ENCODE measurements around the gene SOWAHB.

SOWAHB gene, protein sequence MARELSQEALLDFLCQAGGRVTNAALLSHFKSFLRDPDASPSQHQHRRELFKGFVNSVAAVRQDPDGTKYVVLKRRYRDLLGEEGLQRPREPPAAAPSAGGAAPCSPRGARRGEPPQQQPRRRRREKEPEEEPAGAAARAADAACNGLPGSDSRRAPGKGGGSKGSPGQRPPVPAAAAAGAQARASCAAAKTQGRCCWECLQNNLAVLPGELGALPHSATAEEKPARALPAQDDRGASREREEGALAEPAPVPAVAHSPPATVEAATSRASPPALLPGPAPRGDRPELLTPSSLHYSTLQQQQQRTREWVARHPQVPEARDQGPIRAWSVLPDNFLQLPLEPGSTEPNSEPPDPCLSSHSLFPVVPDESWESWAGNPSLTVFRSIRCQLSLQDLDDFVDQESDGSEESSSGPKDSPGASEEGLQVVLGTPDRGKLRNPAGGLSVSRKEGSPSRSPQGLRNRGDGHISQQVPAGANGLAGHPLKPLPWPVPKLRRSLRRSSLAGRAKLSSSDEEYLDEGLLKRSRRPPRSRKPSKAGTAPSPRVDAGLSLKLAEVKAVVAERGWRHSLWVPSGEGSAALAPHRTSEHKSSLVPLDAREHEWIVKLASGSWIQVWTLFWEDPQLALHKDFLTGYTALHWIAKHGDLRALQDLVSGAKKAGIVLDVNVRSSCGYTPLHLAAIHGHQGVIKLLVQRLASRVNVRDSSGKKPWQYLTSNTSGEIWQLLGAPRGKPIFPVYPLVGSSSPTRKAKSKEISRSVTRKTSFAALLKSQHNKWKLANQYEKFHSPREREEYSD

GRCh38 chr4:76897536-76898384 is at the start of gene SOWAHB:
Gene SOWAHB, minus strand, starts transcription at chr4:76898144. Its CDS starts 295 bp downstream, at chr4:76897849.
- DNase-seq = no peak

DNA sequence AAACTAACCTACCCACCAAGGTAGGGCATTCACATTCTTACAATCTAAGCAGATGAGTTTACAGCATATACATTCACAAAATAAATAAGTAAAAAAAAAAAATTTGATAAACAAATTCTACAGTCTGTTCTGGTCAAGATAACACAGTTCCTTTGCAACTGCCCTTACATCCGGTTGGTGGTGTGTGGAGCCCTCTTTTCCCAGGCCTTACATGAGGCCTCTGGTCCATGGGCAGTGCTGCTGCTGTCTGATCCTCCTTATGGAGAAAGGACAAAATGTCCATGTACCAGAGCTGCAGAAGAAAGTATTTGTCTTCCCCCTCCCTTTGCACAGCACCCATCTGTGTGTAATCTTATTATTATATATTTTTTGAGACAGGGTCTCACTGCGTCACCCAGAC is 49.4 kb upstream of the SOWAHB start:
- no peak for DNase-seq

- DNase-seq = no peak
Observed at GRCh38 chr4:76943790-76944189, 45.8 kb upstream of the SOWAHB start.

DNA sequence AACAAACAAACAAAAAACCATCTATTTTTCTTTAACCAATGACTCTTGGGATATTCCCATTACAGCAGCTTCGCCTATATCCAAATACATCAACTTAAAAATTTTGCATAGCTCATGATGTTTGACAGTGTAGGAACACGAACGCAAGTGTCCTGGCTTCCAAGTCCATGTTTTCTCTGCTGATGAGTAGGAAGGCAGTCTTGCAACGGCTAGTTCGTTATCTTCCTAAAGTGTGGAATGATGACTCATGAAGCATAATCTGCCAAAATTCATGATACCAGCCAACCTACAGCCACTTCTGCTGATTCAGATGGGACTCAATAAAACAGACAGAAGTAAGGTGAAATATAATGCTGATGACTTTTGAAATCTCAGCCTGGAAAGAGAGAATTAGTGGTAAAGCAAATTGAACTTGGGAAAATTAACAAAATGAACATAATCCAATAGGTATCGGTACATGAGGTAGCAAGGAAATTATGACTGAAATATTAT is 45.2 kb upstream of the SOWAHB start:
- no peak for DNase-seq

DNA sequence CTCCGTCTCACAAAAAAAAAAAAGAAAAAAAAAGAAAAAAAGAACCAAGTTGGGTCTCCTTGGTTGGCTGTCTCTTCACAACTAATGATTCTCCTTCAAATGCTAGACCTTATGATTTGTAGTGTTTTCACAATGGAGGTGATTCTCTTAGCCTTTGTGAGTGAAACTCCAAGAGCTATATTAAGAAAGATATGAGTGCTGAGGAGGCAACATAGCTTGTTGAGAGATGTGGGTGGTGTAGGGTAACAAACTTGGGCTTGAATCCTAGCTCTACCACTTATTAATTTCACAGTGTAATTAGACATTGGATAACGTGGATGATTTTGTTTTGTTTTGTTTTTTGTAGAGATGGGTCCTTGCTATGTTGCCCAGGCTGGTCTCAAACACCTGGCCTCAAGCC is 41.2 kb upstream of the SOWAHB start:
- no peak for DNase-seq

GRCh38 chr4:76931576-76932276 is 33.8 kb upstream of the SOWAHB start:
- no peak for DNase-seq

GRCh38 chr4:76931087-76931486 is 33.1 kb upstream of the SOWAHB start:
- no peak for DNase-seq

- DNase-seq = no peak
Observed at GRCh38 chr4:76930685-76931084, 32.7 kb upstream of the SOWAHB start.

DNA sequence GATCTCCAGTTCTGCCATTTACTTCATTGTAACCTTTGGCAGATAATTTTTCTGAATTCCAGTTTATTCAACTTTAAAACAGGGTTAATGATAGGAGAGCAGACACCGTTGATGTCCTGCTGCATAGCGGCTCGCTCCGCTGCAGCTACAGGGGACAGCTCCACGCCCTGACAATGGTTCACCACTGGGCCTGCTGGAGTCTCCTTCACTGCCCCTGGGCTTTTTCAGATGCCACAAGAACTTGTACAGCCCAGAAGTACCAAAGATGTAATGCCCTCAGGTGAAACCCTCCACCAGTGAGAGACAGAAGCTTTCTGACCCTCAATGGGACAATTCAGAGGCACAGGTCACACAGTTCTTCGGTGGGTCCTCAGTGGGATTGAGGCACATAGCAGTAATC is 28.9 kb upstream of the SOWAHB start:
- no peak for DNase-seq

DNA sequence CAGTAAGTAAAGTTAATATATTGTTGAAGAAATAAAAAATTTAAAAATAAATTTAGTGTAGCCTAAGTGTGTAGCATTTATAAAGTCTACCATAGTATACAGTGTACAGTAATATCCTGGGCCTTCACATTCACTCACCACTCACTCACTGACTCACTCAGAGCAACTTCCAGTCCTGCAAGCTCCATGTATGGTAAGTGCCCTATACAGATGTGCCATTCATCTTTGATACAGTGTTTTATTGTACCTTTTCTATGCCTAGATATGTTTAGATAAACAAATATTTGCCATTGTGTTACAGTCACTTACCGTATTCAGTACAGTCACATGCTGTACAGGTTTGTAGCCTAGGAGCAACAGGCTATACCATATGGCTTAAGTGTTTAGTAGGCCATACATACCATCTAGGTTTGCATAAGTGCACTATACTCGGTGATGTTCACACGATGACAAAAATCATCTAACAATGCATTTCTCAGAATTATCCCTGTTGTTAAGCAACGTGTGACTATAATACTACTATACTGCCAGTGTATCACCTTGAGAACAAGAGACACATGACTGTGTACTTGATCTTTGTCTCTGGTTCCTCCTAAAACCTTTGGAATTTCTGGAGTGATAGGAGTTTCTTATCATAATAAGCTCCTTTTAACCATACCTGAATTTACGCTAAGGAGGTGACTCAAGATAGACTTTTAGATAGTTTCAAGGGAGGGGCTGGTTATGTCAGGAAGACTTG is 25.8 kb upstream of the SOWAHB start:
- DNase-seq = no peak

- no peak for DNase-seq
Observed at GRCh38 chr4:76920715-76921114, 22.8 kb upstream of the SOWAHB start.

DNA sequence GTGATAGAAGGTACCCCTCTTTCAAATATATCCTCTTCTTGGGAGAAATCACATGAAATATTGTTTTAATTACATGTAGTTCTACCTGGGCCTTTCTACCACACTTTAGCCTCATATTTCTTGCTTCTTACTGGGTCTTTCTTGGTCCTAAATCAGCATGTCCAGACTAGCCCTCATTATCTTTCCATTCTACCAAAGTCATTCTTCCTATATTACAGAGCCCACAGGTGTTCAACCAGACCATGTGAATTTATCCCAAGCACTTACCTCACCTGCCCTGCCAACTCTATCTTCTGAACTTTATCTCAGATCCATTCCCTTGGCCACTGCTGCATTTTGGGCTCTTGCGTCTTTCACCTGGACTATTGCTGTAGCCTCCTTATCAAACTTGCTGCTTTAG is 11.8 kb upstream of the SOWAHB start:
- DNase-seq = no peak

GRCh38 chr4:76905521-76905920 is 7.6 kb upstream of the SOWAHB start:
- no peak for DNase-seq

DNA sequence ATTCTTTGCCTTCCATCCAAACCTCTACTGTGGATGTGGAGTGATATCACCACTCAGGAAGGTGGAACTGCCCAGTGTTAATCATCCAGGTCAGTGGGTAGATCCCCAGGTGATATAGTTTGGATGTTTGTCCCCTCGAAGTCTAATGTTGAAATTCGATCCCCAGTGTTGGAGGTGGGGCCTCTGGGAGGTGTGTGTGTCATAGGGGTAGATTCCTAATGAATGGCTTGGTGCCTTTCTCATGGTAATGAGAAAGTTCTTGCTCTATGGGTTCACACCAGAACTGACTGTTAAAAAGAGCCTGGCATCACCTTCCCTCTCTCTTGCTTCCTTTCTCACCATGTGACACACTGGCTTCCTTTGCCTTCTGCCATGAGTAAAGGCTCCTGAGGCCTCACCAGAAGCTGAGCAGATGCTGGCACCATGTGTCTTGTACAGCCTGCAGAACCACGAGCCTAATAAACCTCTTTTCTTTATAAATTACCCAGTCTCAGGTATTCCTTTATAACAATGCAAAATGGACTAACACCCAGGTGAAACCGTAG is 6.8 kb upstream of the SOWAHB start:
- DNase-seq = no peak

DNA sequence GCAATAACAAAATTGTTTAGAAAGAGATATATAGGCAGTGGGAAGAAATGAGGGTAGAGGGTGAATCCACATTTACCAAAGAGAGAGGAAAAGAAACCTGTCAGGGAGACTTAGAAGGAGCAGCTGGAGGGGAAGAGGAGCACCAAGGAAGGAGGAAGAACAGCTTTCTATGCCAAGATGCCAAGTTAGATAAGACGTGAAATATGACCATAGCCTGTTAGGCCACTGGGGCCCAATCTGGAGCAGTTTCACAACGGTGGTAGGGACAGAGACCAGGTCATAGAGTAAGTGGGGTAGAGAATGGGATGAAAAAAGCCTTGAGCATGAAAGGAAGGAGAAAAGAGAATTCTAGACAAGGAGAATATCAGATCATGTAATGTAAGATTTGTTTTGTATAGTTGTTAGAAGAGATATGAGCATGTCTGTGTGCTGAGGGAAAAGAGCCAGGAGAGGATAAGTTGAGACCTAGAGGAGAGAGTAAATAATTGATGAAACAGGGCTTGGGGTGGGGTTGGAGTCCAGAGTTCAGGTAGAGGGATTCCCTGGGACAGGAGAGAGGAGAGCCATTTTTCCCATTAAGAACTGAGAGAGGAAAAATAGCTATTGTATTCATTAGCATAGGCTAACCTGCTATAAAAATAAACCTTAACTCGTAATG is 4.4 kb upstream of the SOWAHB start:
- no peak for DNase-seq

- no peak for DNase-seq
Observed at GRCh38 chr4:76898949-76899645, 1.2 kb upstream of the SOWAHB start.

DNA sequence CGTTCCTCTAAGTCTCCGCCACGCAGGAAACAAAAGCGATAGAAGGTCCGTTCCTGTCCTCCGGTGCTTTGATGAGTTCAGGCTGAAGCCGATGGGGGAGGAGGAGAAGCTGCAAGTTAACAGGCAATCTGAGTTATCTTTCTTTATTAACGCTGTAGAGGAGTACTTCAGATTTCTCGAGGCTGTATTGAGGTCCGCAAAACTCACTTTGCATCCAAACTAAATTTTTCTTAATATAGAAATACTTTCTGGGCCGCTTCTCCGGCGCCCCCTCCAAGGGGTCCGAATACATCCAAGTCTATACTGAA is 395 bp upstream of the SOWAHB start:
- no peak for DNase-seq

GRCh38 chr4:76896614-76897535 is 1.1 kb downstream of the SOWAHB start:
- no peak for DNase-seq

- DNase-seq = no peak
Observed at GRCh38 chr4:76896048-76896447, 1.9 kb downstream of the SOWAHB start.
